ENCODE results near the gene RABEP1.

The RABEP1 gene

DNA sequence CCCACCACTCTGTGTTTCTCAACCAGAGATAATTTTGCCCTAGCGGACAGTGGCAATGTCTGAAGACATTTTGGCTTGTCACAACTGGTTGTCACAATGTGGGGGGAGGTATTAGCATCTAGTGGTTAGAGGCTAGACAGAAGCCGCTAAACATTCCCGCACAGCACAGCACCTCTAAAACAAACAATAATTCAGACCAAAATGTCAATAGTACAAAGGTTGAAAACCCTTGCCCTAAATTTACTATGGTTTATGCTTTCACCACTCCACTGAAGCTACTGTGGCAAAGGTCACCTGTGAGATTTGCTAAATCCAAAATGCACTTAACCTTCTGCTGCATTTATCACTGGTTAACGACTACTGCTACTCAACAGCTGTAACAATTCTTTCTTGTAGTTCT, 123.3 kb downstream of the RABEP1 start:
- no peak for DNase-seq (ENCODE audit: low read depth)
- TF ChIP-seq, protein P1, sequence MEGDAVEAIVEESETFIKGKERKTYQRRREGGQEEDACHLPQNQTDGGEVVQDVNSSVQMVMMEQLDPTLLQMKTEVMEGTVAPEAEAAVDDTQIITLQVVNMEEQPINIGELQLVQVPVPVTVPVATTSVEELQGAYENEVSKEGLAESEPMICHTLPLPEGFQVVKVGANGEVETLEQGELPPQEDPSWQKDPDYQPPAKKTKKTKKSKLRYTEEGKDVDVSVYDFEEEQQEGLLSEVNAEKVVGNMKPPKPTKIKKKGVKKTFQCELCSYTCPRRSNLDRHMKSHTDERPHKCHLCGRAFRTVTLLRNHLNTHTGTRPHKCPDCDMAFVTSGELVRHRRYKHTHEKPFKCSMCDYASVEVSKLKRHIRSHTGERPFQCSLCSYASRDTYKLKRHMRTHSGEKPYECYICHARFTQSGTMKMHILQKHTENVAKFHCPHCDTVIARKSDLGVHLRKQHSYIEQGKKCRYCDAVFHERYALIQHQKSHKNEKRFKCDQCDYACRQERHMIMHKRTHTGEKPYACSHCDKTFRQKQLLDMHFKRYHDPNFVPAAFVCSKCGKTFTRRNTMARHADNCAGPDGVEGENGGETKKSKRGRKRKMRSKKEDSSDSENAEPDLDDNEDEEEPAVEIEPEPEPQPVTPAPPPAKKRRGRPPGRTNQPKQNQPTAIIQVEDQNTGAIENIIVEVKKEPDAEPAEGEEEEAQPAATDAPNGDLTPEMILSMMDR (IDR thresholded peaks at IDR 0.05; ENCODE audit: low read length, missing control alignments): no peak
- H3K4me3 ChIP-seq (replicated peaks; ENCODE audit: low read depth, low read length): no peak overlapping the region

DNA sequence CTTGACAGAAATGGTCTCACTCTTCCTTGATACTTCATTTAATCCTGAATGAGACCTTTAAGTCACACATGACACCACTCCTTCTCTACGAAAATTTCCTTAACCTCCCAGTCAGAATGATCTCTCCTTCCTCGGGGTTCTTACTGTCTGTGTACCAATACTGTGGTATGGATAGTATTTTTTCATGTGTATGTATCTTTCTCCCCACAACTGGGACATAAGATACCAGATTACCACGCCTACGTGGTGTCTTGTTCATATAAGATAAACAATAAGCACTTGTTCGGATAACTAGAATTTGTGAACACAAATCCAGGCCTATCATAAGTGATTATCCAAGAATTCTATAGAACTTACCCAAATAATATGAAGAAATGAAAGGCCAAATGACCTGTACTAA, 126.1 kb downstream of the RABEP1 start:
- TF ChIP-seq, protein P1 (IDR thresholded peaks at IDR 0.05; ENCODE audit: low read length, missing control alignments): no peak
- H3K4me3 ChIP-seq (replicated peaks; ENCODE audit: low read depth, low read length): no peak overlapping the region
- DNase-seq (ENCODE audit: low read depth): no peak

- TF ChIP-seq, protein P1 (IDR thresholded peaks at IDR 0.05; ENCODE audit: low read length, missing control alignments): no peak
- no peak for DNase-seq (ENCODE audit: low read depth)
- no peak overlapping the region for H3K4me3 ChIP-seq (replicated peaks; ENCODE audit: low read depth, low read length)
Observed at GRCh38 chr17:5410594-5411272, 128.6 kb downstream of the RABEP1 start.

GRCh38 chr17:5413682-5414081, 131.6 kb downstream of the RABEP1 start:
- TF ChIP-seq, protein P1 (IDR thresholded peaks at IDR 0.05; ENCODE audit: low read length, missing control alignments): no peak
- DNase-seq (ENCODE audit: low read depth): peak; percentile 80
- H3K4me3 ChIP-seq (replicated peaks; ENCODE audit: low read depth, low read length): no peak overlapping the region

GRCh38 chr17:5416901-5417300, 134.8 kb downstream of the RABEP1 start:
- H3K4me3 ChIP-seq (replicated peaks; ENCODE audit: low read depth, low read length): no peak overlapping the region
- DNase-seq (ENCODE audit: low read depth): no peak
- TF ChIP-seq, protein P1 (IDR thresholded peaks at IDR 0.05; ENCODE audit: low read length, missing control alignments): no peak

- peak; percentile 39 for DNase-seq (ENCODE audit: low read depth)
- H3K4me3 ChIP-seq (replicated peaks; ENCODE audit: low read depth, low read length): peak overlapping the region; percentile 98
- TF ChIP-seq, protein P1 (IDR thresholded peaks at IDR 0.05; ENCODE audit: low read length, missing control alignments): no peak
Observed at GRCh38 chr17:5418858-5419355, 136.8 kb downstream of the RABEP1 start.

Measured in fibroblast of pulmonary artery (primary cell).